GM23248 (cell line): ENCODE results near the gene NPAS3.

Experiments used
- EZH2 ChIP-seq: fragments of 200-600 bp; sonication (generic); IDR thresholded peaks from 2 replicates; pipeline ENCODE4 v1.6.1; 2018; ENCODE audit warnings: antibody characterized with exemption, mild to moderate bottlenecking; ENCODE audit not compliant: insufficient read depth, poor library complexity, severe bottlenecking
- EZH2phosphoT487 ChIP-seq: fragments of 200-600 bp; sonication (generic); IDR thresholded peaks from 2 replicates; pipeline ENCODE4 v1.6.1; 2018; ENCODE audit warnings: antibody characterized with exemption, moderate library complexity, mild to moderate bottlenecking, low read depth; ENCODE audit not compliant: insufficient read depth

GRCh38 chr14:33792009-33792719 is 853.5 kb downstream of the NPAS3 start:
- TF ChIP-seq EZH2 (no peak), EZH2phosphoT487 (no peak)
